ENCODE measurements around the gene HMGXB3. TPM values are rescaled to one million over a fixed set of nuclear protein-coding genes. Genes with fewer than 3 reads are reported as not detected.

HMGXB3 gene
- total and polyA plus RNA-seq, 2 of the 13 experiments (the other 11 are each of a cell fraction or from before 2014, with no cell fraction given), result 18.8 to 23.8 TPM

GRCh38 chr5:150000256-150000989, at the start of gene HMGXB3, which contains the start of gene TIGD6 (continued):
- TF ChIP-seq MLXIP (CRISPR knock-in tag; IDR thresholded peaks at IDR 0.05; ENCODE audit: borderline replicate concordance), result no peak
- peak; percentile 91; the same call in 1 of the 2 replicates for TF ChIP-seq ZNF430 (CRISPR knock-in tag; IDR thresholded peaks at IDR 0.05)
- TF ChIP-seq HDAC2 (CRISPR knock-in tag; IDR thresholded peaks at IDR 0.05), result peak; percentile 83; the same call in 1 of the 2 replicates
- TF ChIP-seq REL (CRISPR knock-in tag; conservative IDR thresholded peaks at IDR 0.05), result no peak
- peak; percentile 94 for TF ChIP-seq KLF11 (CRISPR knock-in tag; IDR thresholded peaks at IDR 0.05)
- TF ChIP-seq FLYWCH1 (CRISPR knock-in tag; IDR thresholded peaks at IDR 0.05), result no peak
- TF ChIP-seq SP1 (IDR thresholded peaks at IDR 0.05), result no peak
- TF ChIP-seq SP1 (CRISPR knock-in tag; IDR thresholded peaks at IDR 0.05), result peak; percentile 77
- no peak for TF ChIP-seq DMTF1 (CRISPR knock-in tag; IDR thresholded peaks at IDR 0.05)
- TF ChIP-seq U2AF2 (IDR thresholded peaks at IDR 0.05; ENCODE audit: low read depth, low read length), result 0 out of 2 replicates have a peak, but pooled peaks have one; percentile 74
- TF ChIP-seq ZNF235 (CRISPR knock-in tag; IDR thresholded peaks at IDR 0.05; ENCODE audit: borderline replicate concordance), result no peak
- TF ChIP-seq MED8 (CRISPR knock-in tag; IDR thresholded peaks at IDR 0.05; ENCODE audit: insufficient replicate concordance), result no peak
- no peak for TF ChIP-seq CENPX (CRISPR knock-in tag; IDR thresholded peaks at IDR 0.05)
- TF ChIP-seq ZNF768 (CRISPR knock-in tag; IDR thresholded peaks at IDR 0.05), result no peak; the same call in 1 of the 2 replicates
- 0 out of 2 replicates have a peak, but pooled peaks have one; percentile 60 for TF ChIP-seq ZNF441 (CRISPR knock-in tag; IDR thresholded peaks at IDR 0.05; ENCODE audit: borderline replicate concordance)
- TF ChIP-seq MAZ (IDR thresholded peaks at IDR 0.05; ENCODE audit: borderline replicate concordance, low read depth, low read length), result peak; percentile 70
- TF ChIP-seq MAZ (CRISPR knock-in tag; IDR thresholded peaks at IDR 0.05; ENCODE audit: low read depth), result peak; percentile 88
- no peak for TF ChIP-seq AGO1 (IDR thresholded peaks at IDR 0.05; ENCODE audit: low read depth, low read length, poor library complexity, severe bottlenecking)
- TF ChIP-seq PREB (CRISPR knock-in tag; IDR thresholded peaks at IDR 0.05), result 0 out of 2 replicates have a peak, but pooled peaks have one; percentile 47
- TF ChIP-seq ZNF564 (CRISPR knock-in tag; IDR thresholded peaks at IDR 0.05), result 0 out of 2 replicates have a peak, but pooled peaks have one; percentile 28
- TF ChIP-seq GATAD1 (CRISPR knock-in tag; IDR thresholded peaks at IDR 0.05), result peak; percentile 98
- no peak for TF ChIP-seq SRSF1 (optimal IDR thresholded peaks at IDR 0.05; ENCODE audit: low read depth, low read length)
- peak; percentile 21; the same call in 1 of the 2 replicates for TF ChIP-seq ZNF329 (CRISPR knock-in tag; IDR thresholded peaks at IDR 0.05; ENCODE audit: low read depth)
